Panc1 (cell line): ENCODE measurements around the gene PAPPA. TPM values are rescaled to one million over a fixed set of nuclear protein-coding genes. Genes with fewer than 3 reads are reported as not detected.

Source experiments
- ATAC-seq: fragments of 200-7000 bp; cut with Tn5 transposase; 2 replicates; pipeline ENCODE4 v1.9.1; 2020; ENCODE audit warnings: mild to moderate bottlenecking, moderate library complexity
- BruUV-seq: library from RNA; stranded (reverse); fragments of 400-500 nt; replicated peaks from 2 replicates; lab custom pipeline; 2021; lab: Mats Ljungman, UMichigan
- CTCF ChIA-PET: fragments of 300-600 bp; sonication (Branson Sonifier 250); formaldehyde crosslinking; loops from one replicate; lab custom pipeline; 2022; ENCODE audit warnings: antibody characterized with exemption; lab: Charles Lee
- POLR2A ChIA-PET: fragments of 300-600 bp; sonication (Branson Sonifier 250); formaldehyde crosslinking; loops from one replicate; lab custom pipeline; 2022; ENCODE audit warnings: antibody characterized with exemption; lab: Charles Lee
- DNase-seq: peaks from one replicate; pipeline ENCODE4 v3.0.0-alpha.2; 2010; ENCODE audit warnings: low read depth, low spot score
- H3K27ac ChIP-seq: 2 replicates; pipeline ENCODE4 v1.5.1; 2011; ENCODE audit warnings: mild to moderate bottlenecking, low read length, inconsistent platforms
- H3K27me3 ChIP-seq: fragments of 200-500 bp; sonication (Bioruptor generic); 2 replicates; pipeline ENCODE4 v1.6.0; 2014; ENCODE audit warnings: low read length, inconsistent platforms; ENCODE audit not compliant: control insufficient read depth, insufficient read depth
- H3K36me3 ChIP-seq: fragments of 200-500 bp; sonication (Bioruptor generic); 2 replicates; pipeline ENCODE4 v1.5.1; 2014; ENCODE audit warnings: inconsistent platforms, mild to moderate bottlenecking, low read length, moderate library complexity; ENCODE audit not compliant: control insufficient read depth, insufficient read depth
- H3K4me1 ChIP-seq: 2 replicates; pipeline ENCODE4 v1.5.1; 2011; ENCODE audit warnings: inconsistent platforms, mild to moderate bottlenecking, low read length, moderate library complexity; ENCODE audit not compliant: control insufficient read depth, insufficient read depth
- H3K4me3 ChIP-seq, 2 experiments: 2 replicates each; pipeline ENCODE4 v1.5.1; 2011 to 2012; ENCODE audit warnings: low read depth in 2 of 2, low read length in 2 of 2, mild to moderate bottlenecking in 2 of 2, inconsistent platforms in 1 of 2, moderate library complexity in 1 of 2
- H3K9me3 ChIP-seq: fragments of 200-500 bp; sonication (Bioruptor generic); 2 replicates; pipeline ENCODE4 v1.5.1; 2014; ENCODE audit warnings: low read depth, mild to moderate bottlenecking, inconsistent platforms, low read length, moderate library complexity; ENCODE audit not compliant: control insufficient read depth, insufficient read depth
- CTCF ChIP-seq: fragments of 450-650 bp; IDR thresholded peaks from 2 replicates; pipeline ENCODE4 v1.5.1; 2017; ENCODE audit warnings: mild to moderate bottlenecking
- POLR2AphosphoS5 ChIP-seq: IDR thresholded peaks from 2 replicates; pipeline ENCODE4 v1.6.1; 2012; ENCODE audit warnings: mild to moderate bottlenecking, low read depth, low read length, moderate library complexity
- SIN3A ChIP-seq: IDR thresholded peaks from 2 replicates; pipeline ENCODE4 v1.6.1; 2012; ENCODE audit warnings: low read depth, mild to moderate bottlenecking, low read length, moderate library complexity, borderline replicate concordance; ENCODE audit not compliant: insufficient read depth
- TCF7L2 ChIP-seq: IDR thresholded peaks from 2 replicates; pipeline ENCODE4 v1.6.1; 2011; ENCODE audit warnings: mild to moderate bottlenecking, low read depth, low read length, inconsistent platforms
- in situ Hi-C: cut with HindIII; loops from 2 replicates; pipeline ENCODE4 v1.10.0; 2016; ENCODE audit warnings: low sequenced_read_pairs, low pct_unique_long_range_greater_than_20kb
- intact Hi-C: fragments of 100-400 bp; cut with micrococcal nuclease; formaldehyde crosslinking; loops from one replicate; pipeline ENCODE4 v1.10.0; 2022; ENCODE audit not compliant: unreplicated experiment
- total RNA-seq: library from RNA; stranded (reverse); gene quantifications from one replicate; pipeline ENCODE4 v1.2.1, GENCODE V29; 2021; ENCODE audit not compliant: unreplicated experiment
- TF ChIP-seq, protein P1 (sequence below), 2 experiments: IDR thresholded peaks; 2 replicates each; pipeline ENCODE4 v1.6.1; 2011 to 2012; ENCODE audit warnings: low read depth in 2 of 2, control low read depth in 1 of 2, low read length in 1 of 2, mild to moderate bottlenecking in 1 of 2, moderate library complexity in 1 of 2; ENCODE audit not compliant: insufficient read depth in 1 of 2

Gene PAPPA
- total RNA-seq, 1 experiment from 2014 or later, result 1.2 TPM

- POLR2A ChIA-PET, result no interaction called here
- no peaks in the 10 kb centered on the region for H3K9me3 ChIP-seq
- H3K4me3 ChIP-seq, result no peak overlapping the region
- in situ Hi-C loops (no loop called here), intact Hi-C loops (no loop called here)
- H3K27me3 ChIP-seq, result no peaks in the 10 kb centered on the region
- TF ChIP-seq TCF7L2 (no peak), POLR2AphosphoS5 (no peak)
- TF ChIP-seq, protein P1, sequence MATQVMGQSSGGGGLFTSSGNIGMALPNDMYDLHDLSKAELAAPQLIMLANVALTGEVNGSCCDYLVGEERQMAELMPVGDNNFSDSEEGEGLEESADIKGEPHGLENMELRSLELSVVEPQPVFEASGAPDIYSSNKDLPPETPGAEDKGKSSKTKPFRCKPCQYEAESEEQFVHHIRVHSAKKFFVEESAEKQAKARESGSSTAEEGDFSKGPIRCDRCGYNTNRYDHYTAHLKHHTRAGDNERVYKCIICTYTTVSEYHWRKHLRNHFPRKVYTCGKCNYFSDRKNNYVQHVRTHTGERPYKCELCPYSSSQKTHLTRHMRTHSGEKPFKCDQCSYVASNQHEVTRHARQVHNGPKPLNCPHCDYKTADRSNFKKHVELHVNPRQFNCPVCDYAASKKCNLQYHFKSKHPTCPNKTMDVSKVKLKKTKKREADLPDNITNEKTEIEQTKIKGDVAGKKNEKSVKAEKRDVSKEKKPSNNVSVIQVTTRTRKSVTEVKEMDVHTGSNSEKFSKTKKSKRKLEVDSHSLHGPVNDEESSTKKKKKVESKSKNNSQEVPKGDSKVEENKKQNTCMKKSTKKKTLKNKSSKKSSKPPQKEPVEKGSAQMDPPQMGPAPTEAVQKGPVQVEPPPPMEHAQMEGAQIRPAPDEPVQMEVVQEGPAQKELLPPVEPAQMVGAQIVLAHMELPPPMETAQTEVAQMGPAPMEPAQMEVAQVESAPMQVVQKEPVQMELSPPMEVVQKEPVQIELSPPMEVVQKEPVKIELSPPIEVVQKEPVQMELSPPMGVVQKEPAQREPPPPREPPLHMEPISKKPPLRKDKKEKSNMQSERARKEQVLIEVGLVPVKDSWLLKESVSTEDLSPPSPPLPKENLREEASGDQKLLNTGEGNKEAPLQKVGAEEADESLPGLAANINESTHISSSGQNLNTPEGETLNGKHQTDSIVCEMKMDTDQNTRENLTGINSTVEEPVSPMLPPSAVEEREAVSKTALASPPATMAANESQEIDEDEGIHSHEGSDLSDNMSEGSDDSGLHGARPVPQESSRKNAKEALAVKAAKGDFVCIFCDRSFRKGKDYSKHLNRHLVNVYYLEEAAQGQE (IDR thresholded peaks at IDR 0.05; ENCODE audit: insufficient read depth in 1 of 2, low read depth in 2 of 2, low read length in 1 of 2), result peak in 1 of 2 experiments; percentile 26; a peak in 1 of 4 replicates
- CTCF ChIA-PET, result no interaction called here
- no TSS peak for BruUV-seq
- DNase-seq, result no peak
- H3K27ac ChIP-seq, result no peak overlapping the region
- no peaks in the 10 kb centered on the region for H3K4me1 ChIP-seq
- H3K36me3 ChIP-seq, result no peaks in the 10 kb centered on the region
- ATAC-seq, result no peak
Observed at GRCh38 chr9:116350213-116350612, 196.6 kb downstream of the PAPPA start.

GRCh38 chr9:116352958-116353357 lies 199.4 kb downstream of the PAPPA start:
- Histone ChIP-seq H3K9me3 (no peaks in the 10 kb centered on the region), H3K27ac (no peak overlapping the region), H3K36me3 (no peaks in the 10 kb centered on the region), H3K4me3 (no peak overlapping the region), H3K27me3 (no peaks in the 10 kb centered on the region), H3K4me1 (no peaks in the 10 kb centered on the region)
- ATAC-seq, result no peak
- in situ Hi-C loops, result no loop called here
- ChIA-PET CTCF (no interaction called here), POLR2A (no interaction called here)
- TF ChIP-seq SIN3A (no peak), POLR2AphosphoS5 (no peak), TCF7L2 (no peak), CTCF (no peak)
- TF ChIP-seq, protein P1 (IDR thresholded peaks at IDR 0.05; ENCODE audit: insufficient read depth in 1 of 2, low read depth in 2 of 2, low read length in 1 of 2), result no peak
- no TSS peak for BruUV-seq
- DNase-seq, result no peak
- intact Hi-C loops, result no loop called here
